Measurements from ENCODE around the gene NXPH3.

The NXPH3 gene

GRCh38 chr17:49596613-49597244 lies 21.1 kb downstream of the NXPH3 start:
- Histone ChIP-seq H3K9me3 (ENCODE audit: insufficient read depth, low read length, severe bottlenecking) (no peaks in the 10 kb centered on the region), H4K20me1 (ENCODE audit: insufficient read depth, low read length) (no peaks in the 10 kb centered on the region), H3K36me3 (ENCODE audit: insufficient read depth, low read length) (peaks cover 64% of the 10 kb centered on the region), H3K9ac (ENCODE audit: low read depth, low read length) (no peak overlapping the region), H2AFZ (ENCODE audit: low read depth, low read length) (no peak overlapping the region), H3K27ac (ENCODE audit: low read length) (no peak overlapping the region), H3K27me3 (ENCODE audit: insufficient read depth, low read length, poor library complexity) (no peaks in the 10 kb centered on the region), H3K4me3 (ENCODE audit: low read depth in 1 of 2, low read length in 2 of 2) (no peak overlapping the region), H3K4me2 (ENCODE audit: insufficient read depth, low read length) (no peak overlapping the region), H3K79me2 (ENCODE audit: insufficient read depth, low read length) (no peaks in the 10 kb centered on the region), H3K4me1 (ENCODE audit: insufficient read depth, low read length) (no peaks in the 10 kb centered on the region)
- TF ChIP-seq EZH2 (IDR thresholded peaks at IDR 0.05; ENCODE audit: borderline replicate concordance, low read depth, low read length, severe bottlenecking): no peak
- no peak for TF ChIP-seq CTCF (IDR thresholded peaks at IDR 0.05; ENCODE audit: borderline replicate concordance, extremely low read depth, low read length, poor library complexity, severe bottlenecking)
- no peak for ATAC-seq (ENCODE audit: insufficient read depth, low read depth)
- DNase-seq: no peak

- no peak for DNase-seq
- no peak for ATAC-seq (ENCODE audit: insufficient read depth, low read depth)
- H3K4me2 ChIP-seq (ENCODE audit: insufficient read depth, low read length): no peak overlapping the region
- H3K9ac ChIP-seq (ENCODE audit: low read depth, low read length): no peak overlapping the region
- H3K36me3 ChIP-seq (ENCODE audit: insufficient read depth, low read length): peaks cover 71% of the 10 kb centered on the region
- no peaks in the 10 kb centered on the region for H3K27me3 ChIP-seq (ENCODE audit: insufficient read depth, low read length, poor library complexity)
- no peak overlapping the region for H3K27ac ChIP-seq (ENCODE audit: low read length)
- H4K20me1 ChIP-seq (ENCODE audit: insufficient read depth, low read length): no peaks in the 10 kb centered on the region
- no peak overlapping the region for H3K4me3 ChIP-seq (ENCODE audit: low read depth in 1 of 2, low read length in 2 of 2)
- no peak overlapping the region for H2AFZ ChIP-seq (ENCODE audit: low read depth, low read length)
- TF ChIP-seq EZH2 (IDR thresholded peaks at IDR 0.05; ENCODE audit: borderline replicate concordance, low read depth, low read length, severe bottlenecking) (no peak), CTCF (IDR thresholded peaks at IDR 0.05; ENCODE audit: borderline replicate concordance, extremely low read depth, low read length, poor library complexity, severe bottlenecking) (no peak)
- H3K79me2 ChIP-seq (ENCODE audit: insufficient read depth, low read length): no peaks in the 10 kb centered on the region
- no peaks in the 10 kb centered on the region for H3K9me3 ChIP-seq (ENCODE audit: insufficient read depth, low read length, severe bottlenecking)
- H3K4me1 ChIP-seq (ENCODE audit: insufficient read depth, low read length): no peaks in the 10 kb centered on the region
Measured at GRCh38 chr17:49597436-49597835, 21.8 kb downstream of the NXPH3 start.

GRCh38 chr17:49597928-49598655 lies 22.4 kb downstream of the NXPH3 start:
- Histone ChIP-seq H3K36me3 (ENCODE audit: insufficient read depth, low read length) (peaks cover 78% of the 10 kb centered on the region), H3K27ac (ENCODE audit: low read length) (no peak overlapping the region), H3K4me3 (ENCODE audit: low read depth in 1 of 2, low read length in 2 of 2) (no peak overlapping the region)

More at GRCh38 chr17:49597928-49598655, 22.4 kb downstream of the NXPH3 start:
- ATAC-seq (ENCODE audit: insufficient read depth, low read depth) (no peak), DNase-seq (no peak)
- H3K27me3 ChIP-seq (ENCODE audit: insufficient read depth, low read length, poor library complexity): no peaks in the 10 kb centered on the region
- no peak overlapping the region for H2AFZ ChIP-seq (ENCODE audit: low read depth, low read length)
- no peak for TF ChIP-seq CTCF (IDR thresholded peaks at IDR 0.05; ENCODE audit: borderline replicate concordance, extremely low read depth, low read length, poor library complexity, severe bottlenecking)
- no peak for TF ChIP-seq EZH2 (IDR thresholded peaks at IDR 0.05; ENCODE audit: borderline replicate concordance, low read depth, low read length, severe bottlenecking)
- H3K4me2 ChIP-seq (ENCODE audit: insufficient read depth, low read length): no peak overlapping the region
- no peaks in the 10 kb centered on the region for H3K4me1 ChIP-seq (ENCODE audit: insufficient read depth, low read length)
- no peaks in the 10 kb centered on the region for H3K9me3 ChIP-seq (ENCODE audit: insufficient read depth, low read length, severe bottlenecking)
- no peak overlapping the region for H3K9ac ChIP-seq (ENCODE audit: low read depth, low read length)
- no peaks in the 10 kb centered on the region for H3K79me2 ChIP-seq (ENCODE audit: insufficient read depth, low read length)
- H4K20me1 ChIP-seq (ENCODE audit: insufficient read depth, low read length): no peaks in the 10 kb centered on the region

All from DND-41 (cell line).